Gastrocnemius medialis (tissue), 4 donors: ENCODE measurements around the gene CDKAL1. TPM values are rescaled to one million over a fixed set of nuclear protein-coding genes. Genes with fewer than 3 reads are reported as not detected.

ENCODE experiments used
- ATAC-seq, 2 donors: fragments of 150-250 bp; one replicate each; pipeline ENCODE4 v1.9.1; 2016
- DNase-seq, 2 donors: peaks; one replicate each; pipeline ENCODE4 v3.0.0-alpha.2; 2019
- H3K27ac ChIP-seq, 4 donors: fragments of 200-600 bp; sonication (generic); 1 replicate in 1 of 4; 2 replicates in 3 of 4; pipeline ENCODE4 v1.5.1; 2016 to 2018; ENCODE audit warnings: mild to moderate bottlenecking in 2 of 4, moderate library complexity in 1 of 4
- H3K27me3 ChIP-seq, 3 donors: fragments of 200-600 bp; sonication (generic) in 2 of 3; 1 replicate in 1 of 3; 2 replicates in 2 of 3; pipeline versions ENCODE4 v1.5.1 to v1.6.0; 2016 to 2019; ENCODE audit warnings: mild to moderate bottlenecking in 1 of 3, moderate library complexity in 1 of 3
- H3K36me3 ChIP-seq, 2 donors: fragments of 200-600 bp; sonication (generic) in 1 of 2; one replicate each; pipeline ENCODE4 v1.5.1; 2017 to 2018
- H3K4me1 ChIP-seq, 2 donors: fragments of 200-600 bp; sonication (generic) in 1 of 2; one replicate each; pipeline ENCODE4 v1.5.1; 2016 to 2017; ENCODE audit warnings: mild to moderate bottlenecking in 2 of 2
- H3K4me3 ChIP-seq, 4 donors: fragments of 200-600 bp; sonication (generic) in 3 of 4; 1 replicate in 1 of 4; 2 replicates in 3 of 4; pipeline ENCODE4 v1.5.1; 2016 to 2019; ENCODE audit warnings: mild to moderate bottlenecking in 2 of 4
- H3K9me3 ChIP-seq, 3 donors: fragments of 200-600 bp; sonication (generic) in 2 of 3; 1 replicate in 1 of 3; 2 replicates in 2 of 3; pipeline ENCODE4 v1.5.1; 2016 to 2019
- POLR2A ChIP-seq, 2 donors: fragments of 450-650 bp; IDR thresholded peaks; one replicate each; pipeline ENCODE4 v1.6.1; 2017; ENCODE audit warnings: antibody characterized with exemption in 2 of 2, mild to moderate bottlenecking in 2 of 2, moderate library complexity in 2 of 2
- in situ Hi-C, 4 donors: fragments of 200-750 bp; cut with MboI; loops; one replicate each; pipeline versions ENCODE4 v1.15.0 to v1.8.0; 2017; ENCODE audit warnings: low sequenced_read_pairs in 4 of 4
- intact Hi-C: fragments of 100-400 bp; cut with DNase I; formaldehyde crosslinking; loops from one replicate; pipeline ENCODE4 v1.15.1; 2023; ENCODE audit warnings: low total_unique reads
- total RNA-seq, 4 donors: library from RNA; depleted of rRNA; stranded (reverse); fragments of >200 nt; gene quantifications; one replicate each; pipeline versions ENCODE4 v1.1.0 to v1.2.3, GENCODE V29; 2016
- TF ChIP-seq, protein P1 (sequence below), 5 experiments: fragments of 450-650 bp in 3 of 5; fragments of 200-600 bp in 2 of 5; sonication (generic) in 2 of 5; IDR thresholded peaks in 4 of 5; conservative IDR thresholded peaks in 1 of 5; 1 replicate in 4 of 5; 2 replicates in 1 of 5; pipeline ENCODE4 v1.5.1; 2016 to 2019; ENCODE audit warnings: antibody characterized with exemption in 5 of 5, mild to moderate bottlenecking in 3 of 5, moderate library complexity in 3 of 5

The CDKAL1 gene
- total RNA-seq, 4 donors from 2014 or later = 9.6 to 17.0 (median 11.4) TPM

- intact Hi-C loops = no loop called here
- Histone ChIP-seq H3K36me3 (no peaks in the 10 kb centered on the region), H3K27ac (no peak overlapping the region), H3K9me3 (no peaks in the 10 kb centered on the region), H3K27me3 (no peaks in the 10 kb centered on the region), H3K4me3 (no peak overlapping the region), H3K4me1 (peaks cover 12 to 16% of the 10 kb centered on the region in 2 donors)
- DNase-seq (no peak), ATAC-seq (no peak)
- in situ Hi-C loops = no loop called here
- TF ChIP-seq, protein P1, sequence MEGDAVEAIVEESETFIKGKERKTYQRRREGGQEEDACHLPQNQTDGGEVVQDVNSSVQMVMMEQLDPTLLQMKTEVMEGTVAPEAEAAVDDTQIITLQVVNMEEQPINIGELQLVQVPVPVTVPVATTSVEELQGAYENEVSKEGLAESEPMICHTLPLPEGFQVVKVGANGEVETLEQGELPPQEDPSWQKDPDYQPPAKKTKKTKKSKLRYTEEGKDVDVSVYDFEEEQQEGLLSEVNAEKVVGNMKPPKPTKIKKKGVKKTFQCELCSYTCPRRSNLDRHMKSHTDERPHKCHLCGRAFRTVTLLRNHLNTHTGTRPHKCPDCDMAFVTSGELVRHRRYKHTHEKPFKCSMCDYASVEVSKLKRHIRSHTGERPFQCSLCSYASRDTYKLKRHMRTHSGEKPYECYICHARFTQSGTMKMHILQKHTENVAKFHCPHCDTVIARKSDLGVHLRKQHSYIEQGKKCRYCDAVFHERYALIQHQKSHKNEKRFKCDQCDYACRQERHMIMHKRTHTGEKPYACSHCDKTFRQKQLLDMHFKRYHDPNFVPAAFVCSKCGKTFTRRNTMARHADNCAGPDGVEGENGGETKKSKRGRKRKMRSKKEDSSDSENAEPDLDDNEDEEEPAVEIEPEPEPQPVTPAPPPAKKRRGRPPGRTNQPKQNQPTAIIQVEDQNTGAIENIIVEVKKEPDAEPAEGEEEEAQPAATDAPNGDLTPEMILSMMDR (IDR thresholded peaks at IDR 0.05 in 4 of 5, conservative IDR thresholded peaks at IDR 0.05 in 1 of 5) = no peak
- TF ChIP-seq POLR2A (IDR thresholded peaks at IDR 0.05) = no peak
These were observed 98.4 kb downstream of the CDKAL1 start for GRCh38 chr6:20632696-20633095.

GRCh38 chr6:20633566-20634340 is 99.5 kb downstream of the CDKAL1 start:
- TF ChIP-seq, protein P1 (IDR thresholded peaks at IDR 0.05 in 4 of 5, conservative IDR thresholded peaks at IDR 0.05 in 1 of 5) = no peak
- no peak for TF ChIP-seq POLR2A (IDR thresholded peaks at IDR 0.05)
- H3K27me3 ChIP-seq = no peaks in the 10 kb centered on the region
- intact Hi-C loops = no loop called here
- H3K4me1 ChIP-seq = peaks cover 12 to 16% of the 10 kb centered on the region in 2 donors
- no peak overlapping the region for H3K27ac ChIP-seq
- H3K9me3 ChIP-seq = no peaks in the 10 kb centered on the region
- no peak for DNase-seq
- H3K4me3 ChIP-seq = no peak overlapping the region
- no peak for ATAC-seq
- H3K36me3 ChIP-seq = no peaks in the 10 kb centered on the region
- in situ Hi-C loops = no loop called here

DNA sequence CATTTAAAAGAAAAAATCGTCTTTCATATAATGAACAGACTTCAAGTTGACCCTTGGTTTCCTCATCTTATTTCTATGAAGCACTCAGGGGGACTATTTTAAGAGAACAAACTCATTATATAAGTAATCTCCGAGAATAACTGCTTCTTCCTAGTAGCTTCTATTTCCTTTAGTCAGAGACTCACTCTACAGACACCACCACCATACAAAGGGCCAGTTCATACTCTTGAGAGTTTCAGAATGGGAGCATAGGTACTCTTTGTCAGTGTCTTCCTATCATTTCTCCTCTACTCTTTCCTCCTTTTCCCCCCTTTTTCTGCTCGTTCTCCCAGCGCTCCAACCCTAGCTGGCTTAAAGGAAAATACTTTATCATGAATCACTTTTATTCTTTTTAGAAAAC is 104.9 kb downstream of the CDKAL1 start:
- DNase-seq = no peak
- Histone ChIP-seq H3K27me3 (no peaks in the 10 kb centered on the region), H3K36me3 (no peaks in the 10 kb centered on the region), H3K27ac (no peak overlapping the region), H3K4me3 (no peak overlapping the region), H3K4me1 (no peaks in the 10 kb centered on the region), H3K9me3 (no peaks in the 10 kb centered on the region)
- TF ChIP-seq, protein P1 (IDR thresholded peaks at IDR 0.05 in 4 of 5, conservative IDR thresholded peaks at IDR 0.05 in 1 of 5) = no peak
- TF ChIP-seq POLR2A (IDR thresholded peaks at IDR 0.05) = no peak
- no peak for ATAC-seq
- intact Hi-C loops = no loop called here
- in situ Hi-C loops = no loop called here

- no peak for DNase-seq
- ATAC-seq = no peak
- H3K4me1 ChIP-seq = no peaks in the 10 kb centered on the region
- TF ChIP-seq POLR2A (IDR thresholded peaks at IDR 0.05) = no peak
- TF ChIP-seq, protein P1 (IDR thresholded peaks at IDR 0.05 in 4 of 5, conservative IDR thresholded peaks at IDR 0.05 in 1 of 5) = no peak
- H3K9me3 ChIP-seq = no peaks in the 10 kb centered on the region
- H3K4me3 ChIP-seq = no peak overlapping the region
- in situ Hi-C loops = no loop called here
- H3K27me3 ChIP-seq = no peaks in the 10 kb centered on the region
- H3K27ac ChIP-seq = no peak overlapping the region
- H3K36me3 ChIP-seq = no peaks in the 10 kb centered on the region
- intact Hi-C loops = no loop called here
These were observed 105.9 kb downstream of the CDKAL1 start for GRCh38 chr6:20640181-20640580.
